ENCODE results near the gene ZBTB20. TPM values are rescaled to one million over a fixed set of nuclear protein-coding genes. Genes with fewer than 3 reads are reported as not detected.

ZBTB20 gene
- polyA plus RNA-seq, 1 of the 3 experiments (the other 2 are of a cell fraction) = 0.43 TPM

DNA sequence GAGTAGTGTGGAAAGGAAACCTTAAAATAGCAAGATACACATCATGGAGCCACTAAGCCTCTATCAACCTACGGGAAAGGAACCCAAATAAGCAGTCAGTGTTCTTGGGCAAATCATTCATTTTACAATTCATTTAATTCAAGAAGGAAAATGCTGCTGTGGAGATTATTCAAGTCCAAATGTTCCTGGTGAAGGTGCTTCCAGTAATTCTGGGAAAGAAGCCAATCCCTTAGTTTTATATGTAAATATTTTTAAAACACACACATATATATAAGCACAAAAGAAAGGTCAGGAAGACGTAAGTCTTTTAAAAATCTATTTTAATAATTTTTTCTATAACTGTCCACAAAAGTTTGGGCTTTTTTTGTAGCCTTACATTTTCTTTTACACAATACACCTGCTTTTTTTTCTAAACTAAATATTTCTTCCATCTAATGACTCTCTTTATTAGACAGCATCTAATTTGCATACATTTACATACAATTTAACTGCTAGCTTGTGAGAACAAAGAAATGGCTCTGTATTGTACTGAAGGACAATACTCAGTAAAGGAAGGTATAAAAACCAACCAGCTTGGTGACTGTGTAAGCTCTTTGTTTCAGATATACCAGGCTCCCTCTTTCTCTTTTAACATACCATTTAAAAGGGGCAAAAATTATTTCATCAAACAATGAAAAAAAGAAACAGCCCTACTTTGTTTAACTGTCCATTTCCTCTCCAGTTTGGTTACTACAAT is 269.5 kb downstream of the ZBTB20 start:
- Histone ChIP-seq H3K27me3 (ENCODE audit: insufficient read depth) (no peaks in the 10 kb centered on the region), H3K36me3 (replicated peaks in 1 of 2; ENCODE audit: control insufficient read depth in 1 of 2, insufficient read depth in 2 of 2, low read length in 1 of 2) (no peaks in the 10 kb centered on the region), H3K79me2 (ENCODE audit: insufficient read depth) (no peaks in the 10 kb centered on the region), H3F3A (replicated peaks; ENCODE audit: insufficient read depth) (no peaks in the 10 kb centered on the region), H3K9me2 (no peaks in the 10 kb centered on the region), H3K4me2 (no peak overlapping the region), H3K4me1 (ENCODE audit: control insufficient read depth in 1 of 2, insufficient read depth in 2 of 2, low read depth in 1 of 2, low read length in 1 of 2) (peaks cover 5 to 20% of the 10 kb centered on the region in 2 experiments; a peak in 3 of 4 replicates), H3K27ac (ENCODE audit: low read depth in 2 of 2, low read length in 1 of 2) (no peak overlapping the region), H2AFZ (ENCODE audit: low read depth) (no peak overlapping the region), H3K9me3 (no peaks in the 10 kb centered on the region), H3K4me3 (ENCODE audit: low read depth in 2 of 2, low read length in 1 of 2) (no peak overlapping the region), H4K20me1 (ENCODE audit: insufficient read depth) (no peaks in the 10 kb centered on the region), H3K9ac (no peak overlapping the region)
- no peak for DNase-seq
- POLR2A ChIA-PET = no interaction called here
- 82% methylated on average over 2 of the region's 2 CpGs for WGBS (ENCODE audit: low lambda C conversion rate)
- TF ChIP-seq, protein P1, sequence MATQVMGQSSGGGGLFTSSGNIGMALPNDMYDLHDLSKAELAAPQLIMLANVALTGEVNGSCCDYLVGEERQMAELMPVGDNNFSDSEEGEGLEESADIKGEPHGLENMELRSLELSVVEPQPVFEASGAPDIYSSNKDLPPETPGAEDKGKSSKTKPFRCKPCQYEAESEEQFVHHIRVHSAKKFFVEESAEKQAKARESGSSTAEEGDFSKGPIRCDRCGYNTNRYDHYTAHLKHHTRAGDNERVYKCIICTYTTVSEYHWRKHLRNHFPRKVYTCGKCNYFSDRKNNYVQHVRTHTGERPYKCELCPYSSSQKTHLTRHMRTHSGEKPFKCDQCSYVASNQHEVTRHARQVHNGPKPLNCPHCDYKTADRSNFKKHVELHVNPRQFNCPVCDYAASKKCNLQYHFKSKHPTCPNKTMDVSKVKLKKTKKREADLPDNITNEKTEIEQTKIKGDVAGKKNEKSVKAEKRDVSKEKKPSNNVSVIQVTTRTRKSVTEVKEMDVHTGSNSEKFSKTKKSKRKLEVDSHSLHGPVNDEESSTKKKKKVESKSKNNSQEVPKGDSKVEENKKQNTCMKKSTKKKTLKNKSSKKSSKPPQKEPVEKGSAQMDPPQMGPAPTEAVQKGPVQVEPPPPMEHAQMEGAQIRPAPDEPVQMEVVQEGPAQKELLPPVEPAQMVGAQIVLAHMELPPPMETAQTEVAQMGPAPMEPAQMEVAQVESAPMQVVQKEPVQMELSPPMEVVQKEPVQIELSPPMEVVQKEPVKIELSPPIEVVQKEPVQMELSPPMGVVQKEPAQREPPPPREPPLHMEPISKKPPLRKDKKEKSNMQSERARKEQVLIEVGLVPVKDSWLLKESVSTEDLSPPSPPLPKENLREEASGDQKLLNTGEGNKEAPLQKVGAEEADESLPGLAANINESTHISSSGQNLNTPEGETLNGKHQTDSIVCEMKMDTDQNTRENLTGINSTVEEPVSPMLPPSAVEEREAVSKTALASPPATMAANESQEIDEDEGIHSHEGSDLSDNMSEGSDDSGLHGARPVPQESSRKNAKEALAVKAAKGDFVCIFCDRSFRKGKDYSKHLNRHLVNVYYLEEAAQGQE (IDR thresholded peaks at IDR 0.05; ENCODE audit: low read depth, low read length) = no peak
- no peak for TF ChIP-seq EZH2phosphoT487 (IDR thresholded peaks at IDR 0.05; ENCODE audit: borderline replicate concordance, low read depth)
- no peak for TF ChIP-seq YY1 (IDR thresholded peaks at IDR 0.05; ENCODE audit: low read depth)
- no peak for TF ChIP-seq SIN3A (IDR thresholded peaks at IDR 0.05; ENCODE audit: borderline replicate concordance, low read depth, low read length)
- TF ChIP-seq CHD2 (IDR thresholded peaks at IDR 0.05; ENCODE audit: low read length, partially characterized antibody) = no peak
- no peak for TF ChIP-seq GATA2 (CRISPR knock-in tag; IDR thresholded peaks at IDR 0.05)
- TF ChIP-seq, protein P2, sequence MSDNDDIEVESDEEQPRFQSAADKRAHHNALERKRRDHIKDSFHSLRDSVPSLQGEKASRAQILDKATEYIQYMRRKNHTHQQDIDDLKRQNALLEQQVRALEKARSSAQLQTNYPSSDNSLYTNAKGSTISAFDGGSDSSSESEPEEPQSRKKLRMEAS (IDR thresholded peaks at IDR 0.05; ENCODE audit: low read depth) = no peak
- TF ChIP-seq, protein P3, sequence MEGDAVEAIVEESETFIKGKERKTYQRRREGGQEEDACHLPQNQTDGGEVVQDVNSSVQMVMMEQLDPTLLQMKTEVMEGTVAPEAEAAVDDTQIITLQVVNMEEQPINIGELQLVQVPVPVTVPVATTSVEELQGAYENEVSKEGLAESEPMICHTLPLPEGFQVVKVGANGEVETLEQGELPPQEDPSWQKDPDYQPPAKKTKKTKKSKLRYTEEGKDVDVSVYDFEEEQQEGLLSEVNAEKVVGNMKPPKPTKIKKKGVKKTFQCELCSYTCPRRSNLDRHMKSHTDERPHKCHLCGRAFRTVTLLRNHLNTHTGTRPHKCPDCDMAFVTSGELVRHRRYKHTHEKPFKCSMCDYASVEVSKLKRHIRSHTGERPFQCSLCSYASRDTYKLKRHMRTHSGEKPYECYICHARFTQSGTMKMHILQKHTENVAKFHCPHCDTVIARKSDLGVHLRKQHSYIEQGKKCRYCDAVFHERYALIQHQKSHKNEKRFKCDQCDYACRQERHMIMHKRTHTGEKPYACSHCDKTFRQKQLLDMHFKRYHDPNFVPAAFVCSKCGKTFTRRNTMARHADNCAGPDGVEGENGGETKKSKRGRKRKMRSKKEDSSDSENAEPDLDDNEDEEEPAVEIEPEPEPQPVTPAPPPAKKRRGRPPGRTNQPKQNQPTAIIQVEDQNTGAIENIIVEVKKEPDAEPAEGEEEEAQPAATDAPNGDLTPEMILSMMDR (IDR thresholded peaks at IDR 0.05) = no peak
- TF ChIP-seq RCOR1 (IDR thresholded peaks at IDR 0.05; ENCODE audit: low read length) = no peak
- TF ChIP-seq SMC3 (IDR thresholded peaks at IDR 0.05; ENCODE audit: low read depth, low read length) = no peak
- CTCF ChIA-PET = interaction anchor here (0.5 to 1.0 kb wide), 2 partner anchors 10 to 204 kb away, joined by 3 read pairs; no protein-coding TSS in a partner anchor

Measured in SK-N-SH (cell line).